NCI-H2107 (cell line): ENCODE results near the gene BHLHE23.
"Not testable (repeated sequence)": the region's sequence is repeated elsewhere in the genome, so short reads cannot be mapped to it uniquely, and the experiment has no call there.

Source experiments
- DNase-seq: peaks from one replicate; lab custom pipeline; 2025; lab: John Stamatoyannopoulos, UW

The BHLHE23 gene

GRCh38 chr20:63043348-63044203, 36.8 kb upstream of the BHLHE23 start:
- no peak for DNase-seq

DNA sequence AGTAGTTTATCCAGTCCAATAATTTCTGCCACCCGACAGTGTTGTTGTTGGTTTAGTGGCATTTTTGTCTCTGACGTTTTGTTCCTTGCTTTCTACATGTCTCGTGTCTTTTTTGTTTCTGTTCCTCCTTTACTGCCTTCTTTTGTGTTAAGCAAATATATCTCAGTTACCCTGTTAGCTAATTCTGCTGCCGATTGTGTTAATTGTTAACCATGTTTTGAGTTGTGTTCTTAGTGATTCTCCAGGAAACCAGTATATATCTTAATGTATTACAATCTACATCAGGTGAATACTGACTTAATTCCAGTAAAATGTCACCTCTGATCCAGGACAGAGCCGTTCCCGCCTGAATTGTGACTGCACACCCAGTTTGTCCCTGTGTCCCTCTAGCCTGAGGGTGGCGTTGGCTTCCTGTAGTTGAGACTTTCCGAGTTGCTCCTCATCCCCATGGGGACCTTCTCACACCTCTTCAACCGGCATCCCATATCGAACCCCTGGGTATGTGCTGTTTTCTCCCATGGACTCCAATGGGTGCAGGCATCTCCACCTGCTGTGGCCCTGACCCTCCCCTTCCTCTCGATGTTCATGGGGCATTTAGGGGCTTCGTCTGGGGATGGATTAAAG, 35.8 kb upstream of the BHLHE23 start:
- DNase-seq, result no peak

DNA sequence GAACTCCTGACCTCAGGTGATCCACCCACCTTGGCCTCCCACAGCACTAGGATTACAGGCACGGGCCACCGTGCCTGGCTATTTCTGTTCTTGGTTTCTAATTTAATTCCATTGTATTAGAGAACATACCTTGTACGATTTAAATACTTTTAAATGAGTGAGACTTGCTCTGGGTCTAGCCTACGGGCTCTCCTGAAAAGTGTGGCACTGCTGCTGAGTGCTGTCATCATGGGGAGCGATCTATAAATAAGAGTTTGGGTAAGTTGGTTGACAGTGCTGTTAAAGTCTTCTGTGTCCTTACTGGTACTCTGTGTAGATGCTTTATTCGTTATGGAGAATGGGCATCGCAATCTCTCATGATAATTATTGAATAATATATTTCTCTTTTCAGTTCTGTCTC, 35.0 kb upstream of the BHLHE23 start:
- no peak for DNase-seq

DNA sequence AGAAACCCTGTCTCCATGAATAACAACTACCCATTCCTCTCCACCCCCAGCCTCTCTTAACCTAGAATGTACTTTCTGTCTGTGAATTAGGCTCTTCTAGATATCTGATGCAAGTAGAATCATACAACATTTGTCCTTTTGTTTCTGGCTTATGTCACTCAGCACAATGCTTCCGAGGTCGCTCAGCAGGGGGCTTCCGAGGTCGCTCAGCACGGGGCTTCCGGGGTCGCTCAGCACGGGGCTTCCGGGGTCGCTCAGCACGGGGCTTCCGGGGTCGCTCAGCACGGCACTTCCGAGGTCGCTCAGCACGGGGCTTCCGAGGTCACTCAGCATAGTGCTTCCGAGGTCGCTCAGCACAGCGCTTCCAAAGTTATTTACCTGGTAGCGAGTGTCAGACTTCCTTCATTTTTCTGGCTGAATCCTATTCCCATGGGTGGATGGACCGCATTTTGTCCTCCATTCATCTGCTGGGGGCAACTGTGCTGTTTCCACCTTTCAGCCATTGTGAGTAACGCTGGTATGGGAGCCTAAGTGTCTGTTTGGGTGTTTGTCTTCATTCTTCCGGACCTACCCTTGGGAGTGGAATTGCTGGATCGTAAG, 31.0 kb upstream of the BHLHE23 start:
- DNase-seq, result no peak

GRCh38 chr20:63036291-63036690, 29.5 kb upstream of the BHLHE23 start:
- DNase-seq, result no peak

DNA sequence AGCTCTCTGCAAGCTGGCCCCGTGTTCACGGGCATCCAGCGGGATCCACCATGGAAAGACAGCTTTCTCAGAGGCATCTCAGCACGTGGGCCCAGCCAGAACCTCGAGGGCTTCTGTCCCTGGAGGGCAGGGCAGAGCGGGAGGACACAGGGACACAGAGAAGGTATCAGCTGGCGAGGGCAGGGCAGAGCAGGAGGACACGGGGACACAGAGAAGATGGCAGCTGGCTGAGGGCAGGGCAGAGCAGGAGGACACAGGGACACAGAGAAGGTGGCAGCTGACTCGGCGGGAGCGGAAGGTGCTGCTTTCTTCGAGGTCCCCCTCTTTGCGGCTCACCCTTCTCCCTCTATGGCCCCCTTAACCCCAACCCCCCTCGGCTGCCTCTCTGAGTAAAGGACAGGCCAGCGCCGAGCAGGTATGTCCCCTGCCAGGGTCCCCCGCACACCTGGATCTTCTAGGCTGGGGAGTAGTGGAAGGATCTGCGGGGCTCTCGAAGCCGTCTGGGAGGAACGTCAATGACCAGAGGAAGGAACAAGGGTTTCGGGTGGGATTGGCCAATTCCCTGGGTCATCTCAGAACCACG, 28.9 kb upstream of the BHLHE23 start:
- DNase-seq, result no peak

DNA sequence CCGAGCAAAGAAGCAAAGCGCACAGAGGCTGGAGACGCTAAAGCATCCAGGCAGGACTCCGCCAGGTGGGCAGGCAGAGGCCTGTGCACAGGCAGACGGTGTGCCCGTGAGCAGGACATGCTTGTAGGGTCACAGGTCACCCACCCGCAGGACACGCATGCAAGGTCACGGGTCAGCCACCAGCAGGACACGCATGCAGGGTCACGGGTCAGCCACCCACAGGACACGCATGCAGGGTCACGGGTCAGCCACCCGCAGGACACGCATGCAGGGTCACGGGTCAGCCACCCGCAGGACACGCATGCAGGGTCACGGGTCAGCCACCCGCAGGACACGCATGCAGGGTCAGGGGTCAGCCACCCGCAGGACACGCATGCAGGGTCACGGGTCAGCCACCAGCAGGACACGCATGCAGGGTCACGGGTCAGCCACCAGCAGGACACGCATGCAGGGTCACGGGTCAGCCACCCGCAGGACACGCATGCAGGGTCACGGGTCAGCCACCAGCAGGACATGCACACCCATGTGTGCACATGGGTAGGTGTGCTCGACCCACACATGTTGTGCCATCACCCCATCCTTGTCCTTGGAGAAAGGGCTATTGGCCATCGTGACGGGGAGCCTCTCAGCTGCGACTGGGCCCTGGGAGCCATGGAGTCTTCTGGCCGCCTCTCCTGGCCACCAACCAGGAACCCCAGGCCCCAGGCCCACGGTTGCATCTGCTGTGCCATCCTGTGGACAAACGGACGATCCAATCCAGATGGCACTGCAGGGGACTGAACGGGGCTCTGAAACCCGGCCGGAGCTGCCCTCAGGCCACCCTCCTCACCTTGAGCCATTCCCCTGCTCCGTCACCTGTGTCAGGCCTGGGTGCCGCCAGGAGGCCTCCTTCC, 28.2 kb upstream of the BHLHE23 start:
- DNase-seq, result not testable (repeated sequence)

DNA sequence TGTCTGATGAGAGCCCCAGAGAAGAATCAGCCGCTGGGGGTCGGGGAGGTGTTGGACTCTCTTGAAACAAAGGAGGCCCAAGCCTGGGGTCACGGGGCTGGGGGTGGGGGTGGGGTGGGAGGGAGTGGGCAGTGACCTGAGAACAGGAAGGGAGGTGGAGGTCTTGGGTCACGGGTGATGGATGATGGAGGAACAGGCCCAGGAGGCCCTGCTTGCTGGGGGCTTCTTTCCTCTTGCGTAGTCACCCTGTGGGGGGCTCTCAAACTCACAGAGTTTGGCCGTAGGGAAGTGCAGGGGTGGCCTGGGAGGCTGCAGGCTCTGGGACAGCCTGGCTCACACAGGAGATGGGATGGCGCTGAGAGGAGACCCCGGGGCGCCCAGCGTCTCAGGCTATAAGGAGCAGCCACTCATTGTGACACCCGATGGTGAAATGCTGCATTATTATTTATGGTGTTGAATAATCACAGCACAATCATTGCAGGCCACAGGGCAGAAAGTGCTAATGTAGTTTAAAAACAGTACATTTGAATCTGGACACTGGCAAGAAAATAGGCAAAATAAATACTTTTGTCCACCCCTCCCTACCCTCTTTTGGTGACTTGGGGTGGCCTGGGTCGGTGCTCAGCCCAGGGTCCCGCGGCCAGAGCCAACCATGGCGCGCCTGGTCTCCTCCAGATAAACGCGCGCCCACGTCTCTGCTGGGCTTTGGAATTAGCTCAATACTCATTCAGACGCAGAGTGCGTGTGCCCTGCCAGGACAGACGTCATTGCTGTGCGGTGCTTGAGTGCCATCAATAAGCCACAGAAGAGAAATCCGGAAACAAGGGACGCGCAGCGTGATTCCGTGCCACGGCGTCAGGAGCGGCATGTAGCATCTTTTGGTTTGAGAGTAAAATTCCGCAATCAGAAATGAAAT, 27.3 kb upstream of the BHLHE23 start:
- no peak for DNase-seq

DNA sequence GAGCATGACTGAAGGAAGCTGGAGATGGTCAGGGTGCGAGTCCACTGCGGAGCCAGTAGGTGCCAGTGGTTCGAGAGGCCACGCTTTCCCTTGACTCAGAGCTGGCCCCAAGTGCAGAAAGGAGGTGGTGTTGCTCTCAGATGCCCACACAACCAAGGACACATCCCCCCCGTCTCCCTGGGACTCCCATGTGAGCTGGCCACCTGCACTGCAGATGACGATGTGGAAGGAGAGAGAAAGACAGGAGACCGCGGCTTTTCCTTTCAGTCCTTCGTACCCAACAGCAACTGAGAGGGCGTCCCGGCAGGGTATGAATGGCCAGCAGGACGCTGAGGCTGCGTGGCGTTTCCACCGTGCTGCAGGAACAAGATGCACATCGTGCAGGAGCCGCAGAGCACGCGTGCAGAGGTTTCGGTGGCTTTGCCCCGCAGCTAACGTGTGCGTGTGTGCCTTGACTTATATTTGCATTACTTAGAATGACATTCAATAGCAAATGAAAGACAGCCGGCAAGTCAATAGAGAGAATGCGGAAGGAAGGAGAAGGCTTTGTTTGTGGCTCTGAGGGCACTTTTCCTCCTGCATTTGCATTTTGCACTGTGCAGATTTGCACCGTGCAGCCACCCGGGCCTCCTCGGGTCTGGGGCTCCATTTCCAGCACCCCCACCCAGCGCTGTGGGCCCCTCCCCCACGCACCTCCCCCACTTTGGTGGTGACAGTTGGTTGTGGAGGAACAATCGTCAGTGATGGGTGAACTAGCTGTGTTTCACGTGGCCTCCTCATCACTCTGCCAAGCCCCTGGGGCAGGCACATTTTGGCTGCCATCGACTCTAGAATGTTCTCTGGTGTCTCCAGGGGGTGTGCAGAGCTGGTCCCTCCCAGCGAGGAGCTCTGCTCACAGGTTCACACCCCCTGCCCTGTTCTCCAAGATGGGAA, 26.4 kb upstream of the BHLHE23 start:
- DNase-seq, result no peak

GRCh38 chr20:63032026-63032800, 25.4 kb upstream of the BHLHE23 start:
- no peak for DNase-seq

DNA sequence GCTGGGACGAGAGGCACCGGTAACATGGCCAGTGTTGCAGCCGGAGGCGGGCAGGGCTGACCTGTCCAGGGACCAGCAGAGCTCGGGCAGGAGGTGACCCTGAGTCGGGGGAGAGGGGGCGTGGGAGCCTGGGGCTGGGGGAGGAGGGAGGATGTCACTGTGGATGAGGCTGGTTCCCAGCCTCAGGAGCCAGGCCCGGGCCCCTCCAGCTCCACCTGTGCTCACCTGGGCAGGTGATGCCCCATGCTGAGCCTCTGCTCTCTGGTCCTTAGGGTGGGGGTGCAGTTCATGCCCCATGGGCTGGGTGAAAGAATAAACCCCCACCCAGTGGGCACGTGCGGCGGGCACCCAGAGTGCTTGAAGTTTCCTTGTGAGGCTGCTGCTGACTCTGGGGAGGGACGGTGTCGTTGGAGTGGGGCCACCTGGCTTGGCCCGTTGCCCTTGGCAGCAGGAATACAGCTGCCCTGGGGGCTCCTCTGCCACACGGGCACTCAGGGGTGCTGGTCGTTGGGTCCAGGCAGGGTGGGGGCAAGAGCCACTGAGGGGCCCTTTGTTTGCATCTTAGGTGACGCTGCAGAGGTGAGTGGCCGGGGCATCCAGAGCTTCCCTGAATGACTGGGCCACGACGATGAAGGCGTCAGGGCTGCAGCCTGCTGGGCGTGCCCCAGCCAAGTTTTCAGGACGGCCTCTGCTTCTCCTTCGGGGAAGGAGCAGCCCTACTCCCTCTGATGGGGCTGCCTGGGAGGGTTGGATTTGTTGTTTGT, 24.7 kb upstream of the BHLHE23 start:
- DNase-seq, result no peak

DNA sequence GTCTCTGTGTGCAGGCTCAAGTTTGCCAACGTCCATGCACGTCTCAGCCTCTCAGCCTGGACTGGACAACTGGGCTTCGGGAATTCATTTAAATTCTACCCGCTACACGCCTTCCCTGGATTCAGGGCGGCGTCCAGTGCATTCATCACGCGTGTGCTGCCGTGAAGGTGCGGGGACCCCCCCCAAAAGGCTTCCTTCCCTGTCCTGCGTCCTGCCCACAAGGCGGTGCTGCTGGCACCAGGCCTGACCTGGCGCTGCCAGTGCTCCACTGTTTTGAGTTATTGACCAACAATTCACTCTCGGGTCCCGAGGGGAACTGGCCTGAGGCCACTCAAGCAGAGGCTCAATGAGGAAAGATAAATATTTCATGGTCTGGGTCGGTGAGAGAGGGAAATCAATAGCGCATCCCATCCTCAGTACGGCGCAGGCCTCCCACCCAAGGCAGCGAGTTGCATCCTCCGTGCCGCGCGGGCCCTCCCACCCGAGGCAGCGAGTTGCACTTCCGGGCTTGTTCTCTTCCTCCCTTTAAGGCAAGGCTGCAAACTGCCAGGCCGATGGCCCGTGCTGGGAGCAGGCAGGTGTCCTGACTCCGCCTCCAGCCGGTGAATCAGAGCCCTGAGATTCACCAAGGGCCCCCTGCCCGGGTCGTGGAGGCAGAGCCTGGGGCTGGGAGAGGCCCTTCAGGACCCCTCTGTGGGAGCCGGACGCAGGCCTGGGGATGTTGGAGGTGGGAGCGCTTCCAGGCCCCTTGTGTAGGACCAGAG, 22.8 kb upstream of the BHLHE23 start:
- DNase-seq, result no peak

GRCh38 chr20:63028461-63028921, 21.7 kb upstream of the BHLHE23 start:
- DNase-seq, result no peak

DNA sequence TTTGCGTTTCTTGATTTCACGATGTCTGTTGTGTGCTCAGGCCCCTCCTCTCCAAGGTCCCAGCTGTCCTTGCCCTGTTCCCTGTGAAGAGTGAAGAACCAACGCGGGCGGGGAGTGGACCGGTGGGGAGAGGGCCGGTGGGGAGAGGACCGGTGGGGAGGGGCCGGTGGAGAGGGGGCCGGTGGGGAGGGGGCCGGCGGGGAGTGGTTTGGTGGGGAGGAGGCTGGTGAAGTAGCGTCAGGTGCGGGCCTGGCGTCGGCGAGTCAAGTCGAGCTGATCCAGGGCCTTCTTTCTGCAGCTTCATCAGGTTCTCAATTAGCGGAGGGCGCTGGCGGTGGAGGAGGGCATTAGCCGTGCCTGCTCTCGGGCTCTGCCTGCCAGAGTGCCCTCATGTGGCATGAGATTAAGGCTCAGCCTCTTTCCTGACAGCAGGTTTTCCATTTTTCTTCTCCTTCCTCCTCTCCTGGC, 21.2 kb upstream of the BHLHE23 start:
- no peak for DNase-seq

GRCh38 chr20:63027221-63027921, 20.6 kb upstream of the BHLHE23 start:
- DNase-seq, result no peak

DNA sequence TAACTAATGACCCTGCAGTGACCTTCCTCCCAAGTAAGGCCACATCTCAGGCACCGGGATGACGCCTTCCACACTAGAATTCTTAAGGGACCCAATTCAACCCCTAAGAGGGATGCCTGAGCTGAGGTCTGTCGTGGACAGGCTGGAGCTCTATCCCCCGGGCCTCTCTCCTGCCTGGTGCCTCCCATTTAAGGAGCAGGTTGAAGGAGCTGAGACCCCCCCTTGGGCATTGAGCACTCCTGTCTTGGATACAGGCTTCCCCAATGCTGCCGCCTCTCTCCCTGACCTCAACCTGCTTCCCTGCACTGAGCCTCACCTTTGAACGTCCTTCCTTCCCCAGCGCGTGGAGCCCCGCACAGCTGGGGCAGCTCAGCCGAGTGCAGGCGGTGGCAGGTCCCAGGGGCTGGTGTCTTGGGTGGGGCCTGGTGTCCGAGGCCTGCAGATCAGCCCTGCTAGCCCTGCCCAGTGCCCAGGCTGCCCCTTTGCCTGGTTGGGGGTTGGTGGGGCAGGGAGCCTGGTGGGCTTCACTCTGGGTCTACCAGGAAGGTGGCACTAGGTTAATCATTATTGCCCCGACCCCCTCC, 19.9 kb upstream of the BHLHE23 start:
- DNase-seq, result no peak
